Ovary (tissue), 9 donors: Measurements from ENCODE around the gene NBEAL2. TPM values are rescaled to one million over a fixed set of nuclear protein-coding genes. Genes with fewer than 3 reads are reported as not detected.

Experiments used
- DNase-seq, 5 donors: peaks; one replicate each; pipeline ENCODE4 v3.0.0-alpha.2; 2019 to 2020
- H3K27ac ChIP-seq, 2 donors: fragments of 200-600 bp; one replicate each; pipeline versions ENCODE4 v1.5.1 to v1.8.0; 2019 to 2022
- H3K27me3 ChIP-seq: fragments of 200-600 bp; one replicate; pipeline ENCODE4 v1.8.0; 2022
- H3K36me3 ChIP-seq: fragments of 200-600 bp; sonication (generic); one replicate; pipeline ENCODE4 v1.5.1; 2019
- H3K4me1 ChIP-seq: one replicate; pipeline ENCODE4 v1.8.1; 2013; ENCODE audit warnings: mild to moderate bottlenecking, moderate library complexity; ENCODE audit not compliant: insufficient read depth
- H3K4me3 ChIP-seq: fragments of 200-600 bp; sonication (generic); one replicate; pipeline ENCODE4 v1.5.1; 2017
- H3K9me3 ChIP-seq, 2 donors: fragments of 200-600 bp in 1 of 2; sonication (generic) in 1 of 2; one replicate each; pipeline versions ENCODE4 v1.5.1 to v1.8.1; 2013 to 2019; ENCODE audit warnings: mild to moderate bottlenecking in 1 of 2, moderate library complexity in 1 of 2
- EP300 ChIP-seq: sonication (generic); formaldehyde crosslinking; IDR thresholded peaks from one replicate; pipeline ENCODE4 v1.6.1; 2017; ENCODE audit warnings: antibody characterized with exemption
- POLR2A ChIP-seq: fragments of 450-650 bp; IDR thresholded peaks from one replicate; pipeline ENCODE4 v1.6.1; 2017; ENCODE audit warnings: antibody characterized with exemption, mild to moderate bottlenecking, moderate library complexity
- WGBS, 3 donors: extraction: QIAGEN DNeasy Blood & Tissue Kit in 1 of 3; methylation state at CpG; one replicate each; pipeline versions ENCODE4 v1.1.5 to v1.1.7; 2013 to 2017; 5-methylcytosine and 5-hydroxymethylcytosine counted together
- intact Hi-C, 4 donors: fragments of 100-400 bp; cut with DNase I; formaldehyde crosslinking; loops; one replicate each; pipeline versions ENCODE4 v1.11.0 to v1.15.1; 2022 to 2023
- polyA plus RNA-seq, 2 donors: library from polyadenylated mRNA; stranded (reverse); fragments of 200-250 nt in 1 of 2; fragments of 350-450 nt in 1 of 2; fragmentation: Illumina TruSeq in 1 of 2; extraction: RNeasy Lipid Tissue Mini Kit (QIAGEN cat#74804) in 1 of 2; gene quantifications; one replicate each; pipeline ENCODE4 v1.2.3, GENCODE V29; 2013 to 2014
- total RNA-seq, 7 donors: library from RNA; depleted of rRNA in 2 of 7; stranded (reverse); fragments of >200 nt in 2 of 7; fragmentation: NEBNext Ultra II Directional in 3 of 7; extraction: Animal tissue kit (Norgen Biotek cat#: 25700) in 3 of 7; gene quantifications; one replicate each; pipeline versions ENCODE4 v1.1.0 to v1.2.4, GENCODE V29; 2016 to 2023
- TF ChIP-seq, protein P1 (sequence below), 3 donors: fragments of 450-650 bp in 2 of 3; fragments of 200-600 bp in 1 of 3; IDR thresholded peaks; one replicate each; pipeline versions ENCODE4 v1.5.1 to v1.8.0; 2016 to 2022; ENCODE audit warnings: antibody characterized with exemption in 3 of 3, mild to moderate bottlenecking in 1 of 3
- donor health status: DM: no; HTN: no; CAD: no; lungs with moderate emphysema.
- donor health status: DM: no; HTN: no; CAD: no.
- donor health status: Bipolar disorder and iron deficiency.
- donor health status: DM: yes; HTN: yes; CAD: no.
- donor health status: DM: no; HTN: no; CAD: no.
- donor health status: DM: yes; HTN: yes; CAD: no.

The NBEAL2 gene
- total and polyA plus RNA-seq, 9 donors, result 3.4 to 19.1 (median 13.7) TPM

GRCh38 chr3:46993292-46993691 lies 13.8 kb downstream of the NBEAL2 start:
- H3K36me3 ChIP-seq, result no peaks in the 10 kb centered on the region
- DNase-seq, result no peak
- intact Hi-C loops, result no loop called here
- H3K27me3 ChIP-seq, result no peaks in the 10 kb centered on the region
- no peak overlapping the region for H3K4me3 ChIP-seq
- H3K4me1 ChIP-seq, result no peaks in the 10 kb centered on the region
- H3K9me3 ChIP-seq, result no peaks in the 10 kb centered on the region
- H3K27ac ChIP-seq, result no peak overlapping the region
- WGBS, 3 donors, result 76 to 92% (median 77%) methylated on average over 2 of the region's 2 CpGs
- TF ChIP-seq, protein P1, sequence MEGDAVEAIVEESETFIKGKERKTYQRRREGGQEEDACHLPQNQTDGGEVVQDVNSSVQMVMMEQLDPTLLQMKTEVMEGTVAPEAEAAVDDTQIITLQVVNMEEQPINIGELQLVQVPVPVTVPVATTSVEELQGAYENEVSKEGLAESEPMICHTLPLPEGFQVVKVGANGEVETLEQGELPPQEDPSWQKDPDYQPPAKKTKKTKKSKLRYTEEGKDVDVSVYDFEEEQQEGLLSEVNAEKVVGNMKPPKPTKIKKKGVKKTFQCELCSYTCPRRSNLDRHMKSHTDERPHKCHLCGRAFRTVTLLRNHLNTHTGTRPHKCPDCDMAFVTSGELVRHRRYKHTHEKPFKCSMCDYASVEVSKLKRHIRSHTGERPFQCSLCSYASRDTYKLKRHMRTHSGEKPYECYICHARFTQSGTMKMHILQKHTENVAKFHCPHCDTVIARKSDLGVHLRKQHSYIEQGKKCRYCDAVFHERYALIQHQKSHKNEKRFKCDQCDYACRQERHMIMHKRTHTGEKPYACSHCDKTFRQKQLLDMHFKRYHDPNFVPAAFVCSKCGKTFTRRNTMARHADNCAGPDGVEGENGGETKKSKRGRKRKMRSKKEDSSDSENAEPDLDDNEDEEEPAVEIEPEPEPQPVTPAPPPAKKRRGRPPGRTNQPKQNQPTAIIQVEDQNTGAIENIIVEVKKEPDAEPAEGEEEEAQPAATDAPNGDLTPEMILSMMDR (IDR thresholded peaks at IDR 0.05), result no peak
- no peak for TF ChIP-seq EP300
- no peak for TF ChIP-seq POLR2A

DNA sequence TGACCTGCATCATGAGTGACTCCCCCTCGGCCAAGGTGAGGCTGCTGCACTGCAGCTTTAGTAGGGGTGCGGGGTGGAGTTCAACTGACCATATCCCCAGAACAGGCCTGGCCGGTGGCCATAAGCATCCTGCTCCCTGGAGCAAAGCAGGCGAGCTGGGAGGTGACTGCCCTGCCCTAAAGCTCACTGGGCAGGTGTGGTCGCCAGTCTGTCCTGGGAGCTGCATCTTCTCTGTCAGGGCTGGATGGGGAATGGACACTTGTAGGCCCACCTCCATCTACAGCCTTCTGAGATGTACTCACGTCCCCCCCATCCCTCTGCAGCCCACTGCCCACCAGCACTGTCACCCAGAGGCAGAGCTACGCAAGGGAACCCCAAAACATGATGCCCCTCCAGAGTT lies 14.5 kb downstream of the NBEAL2 start:
- intact Hi-C loops, result no loop called here
- Histone ChIP-seq H3K4me1 (no peaks in the 10 kb centered on the region), H3K4me3 (no peak overlapping the region), H3K27ac (no peak overlapping the region), H3K9me3 (no peaks in the 10 kb centered on the region), H3K27me3 (no peaks in the 10 kb centered on the region), H3K36me3 (no peaks in the 10 kb centered on the region)
- TF ChIP-seq, protein P1 (IDR thresholded peaks at IDR 0.05), result no peak
- TF ChIP-seq EP300 (no peak), POLR2A (no peak)
- 86 to 90% (median 89%) methylated on average over 7 of the region's 7 CpGs for WGBS, 3 donors
- DNase-seq, result no peak

DNA sequence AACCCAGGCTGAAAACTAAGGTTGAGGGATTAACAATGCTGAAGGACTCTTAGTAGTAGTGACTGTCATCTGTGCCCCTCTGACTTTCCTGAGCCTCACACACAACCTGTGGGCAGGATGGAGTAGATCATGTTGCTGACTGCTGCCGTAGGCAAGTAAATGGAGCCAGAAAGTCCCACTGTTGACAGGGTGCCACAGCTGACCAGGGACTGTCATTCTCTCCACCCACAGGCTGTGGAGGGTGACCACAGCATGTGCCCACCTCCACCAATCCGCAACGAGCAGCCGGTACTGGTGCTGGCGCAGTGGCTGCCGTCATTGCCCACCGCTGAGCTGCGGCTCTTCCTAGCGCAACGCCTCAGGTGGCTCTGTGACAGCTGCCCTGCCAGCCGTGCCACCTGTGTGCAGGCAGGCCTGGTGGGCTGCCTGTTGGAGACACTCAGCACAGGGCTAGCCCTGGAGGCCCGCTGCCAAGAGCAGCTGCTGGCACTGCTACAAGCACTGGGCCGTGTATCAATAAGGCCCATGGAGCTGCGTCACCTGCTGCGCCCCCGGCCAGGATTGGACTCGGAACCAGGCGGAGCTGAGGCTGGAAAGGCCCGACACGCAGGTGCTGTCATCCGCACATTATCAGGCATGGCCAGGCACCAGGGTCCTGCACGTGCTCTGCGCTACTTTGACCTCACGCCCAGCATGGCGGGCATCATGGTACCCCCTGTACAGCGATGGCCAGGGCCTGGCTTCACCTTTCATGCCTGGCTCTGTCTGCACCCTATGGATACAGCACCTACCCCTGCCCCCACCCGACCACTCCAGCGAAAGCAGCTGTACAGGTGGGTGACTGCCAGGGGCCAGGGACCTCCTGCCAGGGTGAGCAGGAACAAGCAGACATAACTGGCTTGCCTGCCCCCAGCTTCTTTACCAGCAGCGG lies 15.6 kb downstream of the NBEAL2 start:
- Histone ChIP-seq H3K9me3 (no peaks in the 10 kb centered on the region), H3K4me3 (no peak overlapping the region), H3K36me3 (no peaks in the 10 kb centered on the region), H3K27ac (no peak overlapping the region), H3K4me1 (no peaks in the 10 kb centered on the region), H3K27me3 (no peaks in the 10 kb centered on the region)
- intact Hi-C loops, result loop anchor here in 1 of 4 donors (5.0 kb wide), 1 partner anchor 73 kb away; no protein-coding TSS in a partner anchor
- DNase-seq, result peak in 1 of 5 donors; percentile 31
- WGBS, 3 donors, result 89 to 93% (median 92%) methylated on average over 23 to 29 of the region's 29 CpGs
- no peak for TF ChIP-seq EP300
- TF ChIP-seq, protein P1 (IDR thresholded peaks at IDR 0.05), result no peak
- no peak for TF ChIP-seq POLR2A

DNA sequence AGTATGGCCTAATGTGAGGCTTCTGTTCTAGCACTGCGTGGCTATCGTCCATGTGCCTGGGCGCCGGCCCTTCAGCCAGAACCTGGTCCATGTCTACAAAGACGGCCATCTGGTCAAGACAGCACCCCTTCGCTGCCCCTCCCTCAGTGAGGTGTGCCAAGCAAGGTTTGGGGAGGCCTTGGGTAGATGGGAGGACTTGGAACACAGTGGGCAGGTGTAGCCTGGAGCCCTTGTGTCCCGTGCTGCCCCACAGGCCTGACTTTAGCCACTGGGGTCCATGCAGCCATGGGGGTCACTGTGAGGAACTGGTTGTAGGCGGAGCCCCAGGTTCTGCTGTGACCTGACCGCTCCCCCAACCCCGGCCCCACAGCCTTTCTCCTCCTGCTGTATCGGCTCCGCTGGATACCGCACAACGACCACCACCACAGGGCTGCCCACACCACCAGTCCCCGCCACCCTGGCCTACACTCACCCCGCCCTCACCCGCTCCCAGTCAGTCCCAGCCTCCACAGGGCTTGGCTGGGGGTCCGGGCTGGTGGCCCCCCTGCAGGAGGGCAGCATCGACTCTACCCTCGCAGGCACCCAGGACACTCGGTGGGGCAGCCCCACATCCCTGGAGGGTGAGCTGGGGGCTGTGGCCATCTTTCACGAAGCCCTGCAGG lies 16.6 kb downstream of the NBEAL2 start:
- intact Hi-C loops, result loop anchor here in 1 of 4 donors (5.0 kb wide), 1 partner anchor 74 kb away; no protein-coding TSS in a partner anchor
- peak in 1 of 5 donors; percentile 31 for DNase-seq
- H3K27ac ChIP-seq, result no peak overlapping the region
- H3K9me3 ChIP-seq, result no peaks in the 10 kb centered on the region
- TF ChIP-seq, protein P1 (IDR thresholded peaks at IDR 0.05), result no peak
- TF ChIP-seq EP300 (no peak), POLR2A (no peak)
- 87 to 90% (median 88%) methylated on average over 22 of the region's 22 CpGs for WGBS, 3 donors
- H3K4me3 ChIP-seq, result no peak overlapping the region
- no peaks in the 10 kb centered on the region for H3K36me3 ChIP-seq
- H3K4me1 ChIP-seq, result no peaks in the 10 kb centered on the region
- H3K27me3 ChIP-seq, result no peaks in the 10 kb centered on the region
